PC-9 (cell line): ENCODE results near the gene TBPL1. TPM values are rescaled to one million over a fixed set of nuclear protein-coding genes. Genes with fewer than 3 reads are reported as not detected.

ENCODE experiments used
- BruUV-seq: library from RNA; stranded (reverse); fragments of 400-500 nt; replicated peaks from 2 replicates; lab custom pipeline; 2021; lab: Mats Ljungman, UMichigan
- CTCF ChIA-PET: fragments of 300-600 bp; sonication (Branson Sonifier 250); formaldehyde crosslinking; loops from one replicate; lab custom pipeline; 2022; ENCODE audit warnings: antibody characterized with exemption; lab: Charles Lee
- POLR2A ChIA-PET: fragments of 300-600 bp; sonication (Branson Sonifier 250); formaldehyde crosslinking; loops from one replicate; lab custom pipeline; 2022; ENCODE audit warnings: antibody characterized with exemption; ENCODE audit not compliant: unreplicated experiment; lab: Charles Lee
- DNase-seq, 2 experiments: peaks; one replicate each; pipeline versions ENCODE4 v3.0.0 to v3.0.0-alpha.2; 2015 to 2022; ENCODE audit warnings: mixed read lengths in 1 of 2
- H2AFZ ChIP-seq: fragments of 200-600 bp; sonication (generic); 2 replicates; pipeline ENCODE4 v1.8.1; 2017; ENCODE audit warnings: antibody characterized with exemption
- H3F3A ChIP-seq: fragments of 200-600 bp; sonication (generic); 2 replicates; pipeline ENCODE4 v1.8.1; 2017; ENCODE audit warnings: antibody characterized with exemption, mild to moderate bottlenecking, low read depth; ENCODE audit not compliant: insufficient read depth
- H3K27ac ChIP-seq: fragments of 200-600 bp; sonication (generic); 2 replicates; pipeline ENCODE4 v1.6.1; 2016; ENCODE audit warnings: mixed run types
- H3K27me3 ChIP-seq: fragments of 200-600 bp; sonication (generic); 2 replicates; pipeline ENCODE4 v1.6.1; 2016; ENCODE audit warnings: low read depth, mixed run types; ENCODE audit not compliant: insufficient read depth
- H3K36me3 ChIP-seq: fragments of 200-600 bp; sonication (generic); 2 replicates; pipeline ENCODE4 v1.6.1; 2016; ENCODE audit warnings: low read depth, mixed run types
- H3K4me1 ChIP-seq: fragments of 200-600 bp; sonication (generic); replicated peaks from 2 replicates; pipeline ENCODE4 v1.6.1; 2016; ENCODE audit warnings: mixed run types; ENCODE audit not compliant: insufficient read depth
- H3K4me2 ChIP-seq: fragments of 200-600 bp; sonication (generic); 2 replicates; pipeline ENCODE4 v1.6.1; 2017; ENCODE audit warnings: mixed run types
- H3K4me3 ChIP-seq: fragments of 200-600 bp; sonication (generic); 2 replicates; pipeline ENCODE4 v1.6.1; 2016; ENCODE audit warnings: mixed run types
- H3K79me2 ChIP-seq: fragments of 200-600 bp; sonication (generic); 2 replicates; pipeline ENCODE4 v1.6.1; 2017; ENCODE audit warnings: low read depth, mixed run types
- H3K9me2 ChIP-seq: fragments of 200-600 bp; sonication (generic); 2 replicates; pipeline ENCODE4 v1.8.1; 2017; ENCODE audit warnings: mild to moderate bottlenecking; ENCODE audit not compliant: insufficient read depth
- H3K9me3 ChIP-seq: fragments of 200-600 bp; sonication (generic); 2 replicates; pipeline ENCODE4 v1.8.1; 2016; ENCODE audit warnings: low read depth; ENCODE audit not compliant: insufficient read depth
- H4K20me1 ChIP-seq: fragments of 200-600 bp; sonication (generic); 2 replicates; pipeline ENCODE4 v1.8.1; 2017; ENCODE audit not compliant: insufficient read depth
- EZH2 ChIP-seq: fragments of 200-600 bp; sonication (generic); IDR thresholded peaks from 2 replicates; pipeline ENCODE4 v1.8.0; 2017; ENCODE audit warnings: antibody characterized with exemption, low read depth
- intact Hi-C: fragments of 100-400 bp; cut with micrococcal nuclease; formaldehyde crosslinking; loops from one replicate; pipeline ENCODE4 v1.10.0; 2022; ENCODE audit not compliant: unreplicated experiment
- total RNA-seq: library from RNA; stranded (reverse); gene quantifications from 2 replicates; pipeline ENCODE4 v1.2.3, GENCODE V29; 2021
- TF ChIP-seq, protein P1 (sequence below): fragments of 200-600 bp; sonication (generic); conservative IDR thresholded peaks from 2 replicates; pipeline ENCODE4 v1.6.1; 2017; ENCODE audit warnings: mixed run types, antibody characterized with exemption, mild to moderate bottlenecking, moderate library complexity

TBPL1 gene
- total RNA-seq, 1 experiment from 2014 or later, result 21.7 TPM

DNA sequence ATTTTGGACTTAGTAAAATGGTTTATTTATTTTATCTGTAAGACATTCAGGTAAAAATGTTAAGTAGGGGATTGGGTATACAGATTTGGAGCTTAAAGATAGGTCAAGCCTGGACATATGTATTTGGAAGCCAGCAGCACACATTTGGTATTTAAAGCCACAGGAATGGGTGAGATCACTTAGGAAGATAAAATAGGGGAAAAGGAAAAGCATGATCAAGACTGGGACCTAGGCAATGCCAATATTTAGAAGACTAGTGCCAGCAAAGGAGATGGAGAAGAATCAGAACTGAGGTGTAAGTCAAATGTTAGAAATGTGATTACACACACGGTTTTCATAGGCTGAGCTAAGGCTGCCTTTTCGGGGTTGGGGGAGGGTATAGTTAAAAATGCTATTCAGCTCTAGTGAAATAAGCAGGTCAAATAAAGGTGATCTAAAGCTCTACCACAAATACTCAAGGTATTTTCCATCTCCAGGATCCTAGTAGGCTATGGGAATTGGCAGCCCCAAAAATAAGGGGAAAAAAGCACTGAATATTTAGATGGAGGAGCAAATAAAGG is 78.8 kb downstream of the TBPL1 start:
- Histone ChIP-seq H3K9me3 (peaks cover 10% of the 10 kb centered on the region; the same call in 1 of the 2 replicates), H4K20me1 (no peaks in the 10 kb centered on the region), H3K4me2 (no peak overlapping the region), H3K27me3 (no peaks in the 10 kb centered on the region), H2AFZ (no peak overlapping the region), H3K27ac (no peak overlapping the region), H3K4me1 (peaks cover 40% of the 10 kb centered on the region), H3F3A (peaks cover 21% of the 10 kb centered on the region), H3K4me3 (no peak overlapping the region), H3K36me3 (no peaks in the 10 kb centered on the region), H3K79me2 (no peaks in the 10 kb centered on the region), H3K9me2 (no peaks in the 10 kb centered on the region)
- no TSS peak for BruUV-seq
- intact Hi-C loops, result no loop called here
- no peak for DNase-seq
- CTCF ChIA-PET, result no interaction called here
- POLR2A ChIA-PET, result interaction anchor here (0.6 kb wide), 1 partner anchor 433 kb away, joined by 4 read pairs; no protein-coding TSS in a partner anchor
- no peak for TF ChIP-seq EZH2
- TF ChIP-seq, protein P1, sequence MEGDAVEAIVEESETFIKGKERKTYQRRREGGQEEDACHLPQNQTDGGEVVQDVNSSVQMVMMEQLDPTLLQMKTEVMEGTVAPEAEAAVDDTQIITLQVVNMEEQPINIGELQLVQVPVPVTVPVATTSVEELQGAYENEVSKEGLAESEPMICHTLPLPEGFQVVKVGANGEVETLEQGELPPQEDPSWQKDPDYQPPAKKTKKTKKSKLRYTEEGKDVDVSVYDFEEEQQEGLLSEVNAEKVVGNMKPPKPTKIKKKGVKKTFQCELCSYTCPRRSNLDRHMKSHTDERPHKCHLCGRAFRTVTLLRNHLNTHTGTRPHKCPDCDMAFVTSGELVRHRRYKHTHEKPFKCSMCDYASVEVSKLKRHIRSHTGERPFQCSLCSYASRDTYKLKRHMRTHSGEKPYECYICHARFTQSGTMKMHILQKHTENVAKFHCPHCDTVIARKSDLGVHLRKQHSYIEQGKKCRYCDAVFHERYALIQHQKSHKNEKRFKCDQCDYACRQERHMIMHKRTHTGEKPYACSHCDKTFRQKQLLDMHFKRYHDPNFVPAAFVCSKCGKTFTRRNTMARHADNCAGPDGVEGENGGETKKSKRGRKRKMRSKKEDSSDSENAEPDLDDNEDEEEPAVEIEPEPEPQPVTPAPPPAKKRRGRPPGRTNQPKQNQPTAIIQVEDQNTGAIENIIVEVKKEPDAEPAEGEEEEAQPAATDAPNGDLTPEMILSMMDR, result no peak

DNA sequence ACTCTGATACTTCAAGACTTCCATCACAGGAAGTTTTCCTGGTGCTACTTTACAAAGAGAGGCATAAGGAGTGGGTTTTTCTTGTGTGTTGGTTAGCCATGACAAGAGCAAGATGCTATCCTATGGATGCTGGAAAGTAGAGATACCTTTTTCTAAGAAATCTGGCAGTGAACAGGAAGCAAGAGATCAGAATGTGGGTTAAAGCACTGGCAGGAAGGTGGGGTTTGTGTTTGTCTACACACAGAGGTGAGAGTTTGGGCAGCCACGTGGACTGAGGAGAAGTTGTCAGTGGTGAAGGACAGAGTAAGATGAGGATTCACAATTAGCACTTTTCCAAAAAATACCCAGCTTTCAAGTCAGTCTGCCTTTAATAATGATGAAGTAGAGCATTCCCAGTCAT is 81.5 kb downstream of the TBPL1 start:
- peaks cover 36% of the 10 kb centered on the region for H3K4me1 ChIP-seq
- no peak for TF ChIP-seq EZH2
- TF ChIP-seq, protein P1, result no peak
- no peaks in the 10 kb centered on the region for H3K9me2 ChIP-seq
- peak overlapping the region; percentile 60 for H3K4me2 ChIP-seq
- intact Hi-C loops, result no loop called here
- CTCF ChIA-PET, result interaction anchor here (0.7 kb wide), 1 partner anchor 196 kb away, joined by 6 read pairs; no protein-coding TSS in a partner anchor
- H3K27me3 ChIP-seq, result no peaks in the 10 kb centered on the region
- H3K79me2 ChIP-seq, result no peaks in the 10 kb centered on the region
- H3F3A ChIP-seq, result peaks cover 26% of the 10 kb centered on the region
- H3K9me3 ChIP-seq, result 0 out of 2 replicates have a peak, but pooled peaks cover under 1% of the 10 kb centered on the region
- no peak for DNase-seq
- no peaks in the 10 kb centered on the region for H3K36me3 ChIP-seq
- no peak overlapping the region for H3K4me3 ChIP-seq
- H2AFZ ChIP-seq, result no peak overlapping the region
- H3K27ac ChIP-seq, result peak overlapping the region; percentile 84
- POLR2A ChIA-PET, result no interaction called here
- no peaks in the 10 kb centered on the region for H4K20me1 ChIP-seq
- no TSS peak for BruUV-seq

DNA sequence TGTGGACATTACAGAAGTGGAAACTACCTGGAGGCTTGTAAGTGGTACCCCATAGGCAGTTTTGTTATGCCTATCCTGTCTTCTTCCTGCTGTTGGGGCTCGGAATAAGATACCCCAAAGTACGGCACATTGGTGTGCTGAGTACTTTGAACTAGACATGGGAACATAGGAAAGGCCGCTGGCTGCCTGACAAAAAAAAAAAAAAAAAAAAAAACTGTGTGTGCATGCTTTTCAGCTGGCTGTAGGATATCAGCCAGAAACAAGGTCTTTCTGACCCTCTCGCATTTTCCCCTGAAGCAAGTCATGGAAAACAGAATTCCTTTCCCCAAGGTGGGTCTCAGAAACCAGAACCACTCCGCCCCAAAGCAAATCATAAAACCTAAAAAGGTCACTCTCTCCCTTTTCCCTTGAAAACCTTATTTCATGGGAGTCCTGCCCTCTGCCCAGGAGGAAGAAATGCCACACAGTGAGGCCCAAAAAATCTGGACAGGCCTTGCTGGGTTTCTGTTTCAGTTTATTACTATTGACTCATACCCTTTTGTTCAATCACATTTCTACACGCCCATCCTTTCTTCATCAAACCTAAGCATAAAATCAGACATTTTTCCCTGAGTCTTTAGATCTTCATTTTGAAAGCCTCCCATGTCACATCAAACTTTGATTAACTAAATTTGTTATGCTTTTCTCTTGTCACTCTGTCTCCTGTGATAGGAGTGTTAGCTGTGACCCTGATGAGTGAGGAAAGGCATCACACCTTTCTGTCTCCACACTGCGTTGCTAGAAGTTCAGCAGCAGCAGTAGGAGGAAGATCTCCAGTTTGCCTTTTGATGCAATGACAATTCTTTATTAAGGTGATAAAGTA is 82.2 kb downstream of the TBPL1 start:
- peak in 1 of 2 experiments; percentile 72 for DNase-seq
- Histone ChIP-seq H3K4me3 (no peak overlapping the region), H3K4me2 (peak overlapping the region; percentile 60), H3K9me2 (no peaks in the 10 kb centered on the region), H3F3A (peaks cover 27% of the 10 kb centered on the region), H2AFZ (no peak overlapping the region; the same call in 1 of the 2 replicates), H3K27ac (peak overlapping the region; percentile 84), H3K79me2 (no peaks in the 10 kb centered on the region), H4K20me1 (no peaks in the 10 kb centered on the region), H3K4me1 (peaks cover 33% of the 10 kb centered on the region), H3K36me3 (no peaks in the 10 kb centered on the region), H3K9me3 (no peaks in the 10 kb centered on the region), H3K27me3 (no peaks in the 10 kb centered on the region)
- no peak for TF ChIP-seq EZH2
- TF ChIP-seq, protein P1, result no peak
- intact Hi-C loops, result loop anchor here (5.0 kb wide), 1 partner anchor 33 kb away; no protein-coding TSS in a partner anchor
- ChIA-PET CTCF (interaction anchor here (0.7 kb wide), 1 partner anchor 197 kb away, joined by 6 read pairs; no protein-coding TSS in a partner anchor), POLR2A (no interaction called here)
- BruUV-seq, result no TSS peak
